ENCODE results near the gene VSX2. TPM values are rescaled to one million over a fixed set of nuclear protein-coding genes. Genes with fewer than 3 reads are reported as not detected.

The VSX2 gene
- total RNA-seq, 1 donor from 2014 or later = not detected

- Histone ChIP-seq H3K4me2 (ENCODE audit: low read length) (no peak overlapping the region), H3K4me3 (ENCODE audit: insufficient read depth, low read depth, low read length) (no peak overlapping the region), H3K9ac (ENCODE audit: low read length) (no peak overlapping the region), H3K4me1 (ENCODE audit: insufficient read depth, low read length) (no peaks in the 10 kb centered on the region), H3K27me3 (ENCODE audit: insufficient read depth, low read length) (peaks cover 3% of the 10 kb centered on the region), H4K20me1 (ENCODE audit: insufficient read depth, low read length) (no peaks in the 10 kb centered on the region), H3K79me2 (ENCODE audit: insufficient read depth, low read length) (no peaks in the 10 kb centered on the region), H3K36me3 (ENCODE audit: insufficient read depth, low read length) (no peaks in the 10 kb centered on the region), H2AFZ (ENCODE audit: low read depth, low read length) (no peak overlapping the region), H3K27ac (ENCODE audit: low read depth, low read length) (no peak overlapping the region), H3K9me3 (ENCODE audit: insufficient read depth, low read depth, low read length) (no peaks in the 10 kb centered on the region)
- TF ChIP-seq EZH2 (IDR thresholded peaks at IDR 0.05; ENCODE audit: insufficient read depth, low read length) (no peak), CTCF (IDR thresholded peaks at IDR 0.05; ENCODE audit: insufficient read depth, low read depth, low read length) (no peak)
- Mint-ChIP-seq H3K4me1 (ENCODE audit: low read depth, unreplicated experiment) (no peaks in the 10 kb centered on the region), H3K27me3 (ENCODE audit: low read depth, unreplicated experiment) (no peaks in the 10 kb centered on the region), H3K27ac (ENCODE audit: unreplicated experiment) (no peak overlapping the region), H3K36me3 (ENCODE audit: low read depth, unreplicated experiment) (no peaks in the 10 kb centered on the region), H3K9me3 (ENCODE audit: unreplicated experiment) (no peaks in the 10 kb centered on the region), H3K4me3 (ENCODE audit: unreplicated experiment) (no peak overlapping the region)
- DNase-seq (ENCODE audit: low read depth) (no peak), FAIRE-seq (no peak)
Observed at GRCh38 chr14:74308695-74309094, 69.4 kb downstream of the VSX2 start.

DNA sequence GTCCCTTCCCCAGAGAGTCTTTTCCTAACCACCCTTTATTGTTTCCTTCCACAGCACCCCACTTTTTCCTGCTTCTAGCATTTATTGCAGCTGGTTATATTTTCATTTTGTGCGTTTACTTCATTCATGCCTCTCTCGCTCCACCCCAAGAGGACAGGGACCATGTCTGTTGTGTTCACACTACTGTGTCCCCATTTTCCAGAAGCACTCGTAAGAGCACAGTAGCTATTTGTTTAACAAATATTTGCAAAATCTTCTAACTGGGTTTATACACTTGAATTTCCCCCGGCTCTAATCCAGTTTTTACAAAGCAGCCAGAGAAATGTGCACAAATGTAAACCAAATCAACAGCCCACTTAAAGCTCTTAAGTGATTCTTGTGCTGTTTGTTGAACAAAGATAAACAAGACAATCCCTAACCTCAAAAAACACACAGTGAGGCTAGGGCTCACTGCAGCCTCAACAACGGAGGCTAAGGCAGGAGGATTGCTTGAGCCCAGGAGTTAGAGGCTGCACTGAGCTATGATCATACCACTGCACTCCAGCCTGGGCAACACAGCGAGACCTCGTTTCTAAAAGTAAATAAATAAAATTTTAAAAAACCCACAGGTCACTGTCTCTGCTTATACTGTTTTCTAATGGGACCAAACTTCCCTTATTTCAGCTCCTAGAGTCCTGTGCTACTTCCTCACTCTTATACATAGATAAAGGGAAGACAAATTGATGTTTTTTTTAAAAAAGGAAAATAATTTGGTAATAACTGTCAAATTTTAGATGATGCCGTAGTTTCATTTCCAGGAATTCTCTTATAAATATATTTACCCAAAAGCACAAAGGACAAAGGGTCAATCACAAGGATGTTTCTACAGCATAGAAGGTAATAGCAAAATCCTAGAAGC, 70.1 kb downstream of the VSX2 start:
- DNase-seq (ENCODE audit: low read depth) = no peak
- Histone ChIP-seq H3K9me3 (ENCODE audit: insufficient read depth, low read depth, low read length) (no peaks in the 10 kb centered on the region), H2AFZ (ENCODE audit: low read depth, low read length) (no peak overlapping the region), H4K20me1 (ENCODE audit: insufficient read depth, low read length) (no peaks in the 10 kb centered on the region), H3K79me2 (ENCODE audit: insufficient read depth, low read length) (no peaks in the 10 kb centered on the region), H3K27me3 (ENCODE audit: insufficient read depth, low read length) (peaks cover 3% of the 10 kb centered on the region), H3K9ac (ENCODE audit: low read length) (no peak overlapping the region), H3K36me3 (ENCODE audit: insufficient read depth, low read length) (no peaks in the 10 kb centered on the region), H3K4me3 (ENCODE audit: insufficient read depth, low read depth, low read length) (no peak overlapping the region), H3K4me2 (ENCODE audit: low read length) (no peak overlapping the region), H3K4me1 (ENCODE audit: insufficient read depth, low read length) (no peaks in the 10 kb centered on the region), H3K27ac (ENCODE audit: low read depth, low read length) (no peak overlapping the region)
- TF ChIP-seq CTCF (IDR thresholded peaks at IDR 0.05; ENCODE audit: insufficient read depth, low read depth, low read length) (no peak), EZH2 (IDR thresholded peaks at IDR 0.05; ENCODE audit: insufficient read depth, low read length) (no peak)
- Mint-ChIP-seq H3K9me3 (ENCODE audit: unreplicated experiment) (no peaks in the 10 kb centered on the region), H3K27me3 (ENCODE audit: low read depth, unreplicated experiment) (no peaks in the 10 kb centered on the region), H3K4me1 (ENCODE audit: low read depth, unreplicated experiment) (no peaks in the 10 kb centered on the region), H3K4me3 (ENCODE audit: unreplicated experiment) (no peak overlapping the region), H3K36me3 (ENCODE audit: low read depth, unreplicated experiment) (no peaks in the 10 kb centered on the region), H3K27ac (ENCODE audit: unreplicated experiment) (no peak overlapping the region)
- FAIRE-seq = no peak

- Mint-ChIP-seq H3K36me3 (ENCODE audit: low read depth, unreplicated experiment) (peaks cover 2% of the 10 kb centered on the region), H3K27me3 (ENCODE audit: low read depth, unreplicated experiment) (peaks cover 7% of the 10 kb centered on the region), H3K4me1 (ENCODE audit: low read depth, unreplicated experiment) (no peaks in the 10 kb centered on the region), H3K9me3 (ENCODE audit: unreplicated experiment) (no peaks in the 10 kb centered on the region), H3K27ac (ENCODE audit: unreplicated experiment) (no peak overlapping the region), H3K4me3 (ENCODE audit: unreplicated experiment) (no peak overlapping the region)
- H3K36me3 ChIP-seq (ENCODE audit: insufficient read depth, low read length) = no peaks in the 10 kb centered on the region
- no peak overlapping the region for H3K27ac ChIP-seq (ENCODE audit: low read depth, low read length)
- H3K9me3 ChIP-seq (ENCODE audit: insufficient read depth, low read depth, low read length) = no peaks in the 10 kb centered on the region
- no peaks in the 10 kb centered on the region for H4K20me1 ChIP-seq (ENCODE audit: insufficient read depth, low read length)
- H3K4me2 ChIP-seq (ENCODE audit: low read length) = no peak overlapping the region
- no peak overlapping the region for H3K9ac ChIP-seq (ENCODE audit: low read length)
- no peak overlapping the region for H2AFZ ChIP-seq (ENCODE audit: low read depth, low read length)
- no peaks in the 10 kb centered on the region for H3K4me1 ChIP-seq (ENCODE audit: insufficient read depth, low read length)
- FAIRE-seq = no peak
- TF ChIP-seq CTCF (IDR thresholded peaks at IDR 0.05; ENCODE audit: insufficient read depth, low read depth, low read length) (no peak), EZH2 (IDR thresholded peaks at IDR 0.05; ENCODE audit: insufficient read depth, low read length) (no peak)
- no peak for DNase-seq (ENCODE audit: low read depth)
- H3K27me3 ChIP-seq (ENCODE audit: insufficient read depth, low read length) = peaks cover 3% of the 10 kb centered on the region
- H3K4me3 ChIP-seq (ENCODE audit: insufficient read depth, low read depth, low read length) = no peak overlapping the region
- no peaks in the 10 kb centered on the region for H3K79me2 ChIP-seq (ENCODE audit: insufficient read depth, low read length)
Observed at GRCh38 chr14:74312161-74312560, 72.9 kb downstream of the VSX2 start.
